Esophagus mucosa (tissue), 1 donor: ENCODE data around the gene CHERP. TPM values are rescaled to one million over a fixed set of nuclear protein-coding genes. Genes with fewer than 3 reads are reported as not detected.
"Not testable (repeated sequence)": the region's sequence is repeated elsewhere in the genome, so short reads cannot be mapped to it uniquely, and the experiment has no call there.

Experiments
- ATAC-seq: fragments of 200-7000 bp; cut with Tn5 transposase; one replicate; pipeline ENCODE4 v1.9.1; 2020
- total RNA-seq: library from RNA; stranded (reverse); gene quantifications from one replicate; pipeline ENCODE4 v1.2.4, GENCODE V29; 2023
- donor health status: DM: yes; HTN: yes; CAD: no.

The CHERP gene
- total RNA-seq, 1 donor from 2014 or later, result 17.7 TPM

- ATAC-seq, result no peak
Observed at GRCh38 chr19:16576690-16577530, 34.7 kb upstream of the CHERP start.

- ATAC-seq, result no peak
Observed at GRCh38 chr19:16575861-16576689, 33.8 kb upstream of the CHERP start.

- ATAC-seq, result no peak
Observed at GRCh38 chr19:16575282-16575681, 33.0 kb upstream of the CHERP start.

- ATAC-seq, result no peak
Observed at GRCh38 chr19:16573925-16574324, 31.7 kb upstream of the CHERP start.

- ATAC-seq, result no peak
Observed at GRCh38 chr19:16573296-16573695, 31.1 kb upstream of the CHERP start.

GRCh38 chr19:16572332-16573211 lies 30.3 kb upstream of the CHERP start, which contains the start of gene SLC35E1:
SLC35E1 (minus strand) TSS chr19:16572415; CDS start chr19:16572364, 51 bp downstream.
- ATAC-seq, result peak; percentile 95

- peak; percentile 23 for ATAC-seq
Observed at GRCh38 chr19:16571822-16572331, 29.6 kb upstream of the CHERP start.

GRCh38 chr19:16571283-16571682 lies 29.0 kb upstream of the CHERP start:
- ATAC-seq, result no peak

- no peak for ATAC-seq
Observed at GRCh38 chr19:16569609-16570320, 27.5 kb upstream of the CHERP start.

- ATAC-seq, result no peak
Observed at GRCh38 chr19:16566702-16567101, 24.5 kb upstream of the CHERP start.

GRCh38 chr19:16566161-16566560 lies 23.9 kb upstream of the CHERP start:
- peak; percentile 24 for ATAC-seq

GRCh38 chr19:16564842-16565241 lies 22.6 kb upstream of the CHERP start:
- no peak for ATAC-seq

GRCh38 chr19:16562608-16563025 lies 20.4 kb upstream of the CHERP start:
- no peak for ATAC-seq

GRCh38 chr19:16561382-16561781 lies 19.1 kb upstream of the CHERP start:
- no peak for ATAC-seq

GRCh38 chr19:16559780-16560276 lies 17.6 kb upstream of the CHERP start:
- ATAC-seq, result no peak

GRCh38 chr19:16554776-16555175 lies 12.5 kb upstream of the CHERP start:
- no peak for ATAC-seq

GRCh38 chr19:16551902-16552301 lies 9.7 kb upstream of the CHERP start:
- ATAC-seq, result not testable (repeated sequence)

- no peak for ATAC-seq
Observed at GRCh38 chr19:16548956-16549355, 6.7 kb upstream of the CHERP start.

- ATAC-seq, result no peak
Observed at GRCh38 chr19:16544473-16545231, 2.4 kb upstream of the CHERP start.

GRCh38 chr19:16543734-16544133 lies 1.5 kb upstream of the CHERP start:
- not testable (repeated sequence) for ATAC-seq
